DMS53 treated with DMSO at 0.1 percent for 48 hours (cell line): ENCODE results near the gene RDH13.
A peak's percentile ranks its signal among the peaks of the same experiment; 100 is the strongest.
"Not testable (repeated sequence)": the region's sequence is repeated elsewhere in the genome, so short reads cannot be mapped to it uniquely, and the experiment has no call there.

ENCODE experiments used
- DNase-seq: peaks from one replicate; lab custom pipeline; 2025; ENCODE audit not compliant: unreplicated experiment; lab: John Stamatoyannopoulos, UW

Gene RDH13

GRCh38 chr19:55062735-55063491 lies at the start of gene RDH13:
RDH13 (minus strand) TSS chr19:55063148; CDS start chr19:55063032, 116 bp downstream.
- peak; percentile 89 for DNase-seq

- DNase-seq = no peak
Observed at GRCh38 chr19:55112246-55112776, 49.4 kb upstream of the RDH13 start.

- DNase-seq = no peak
Observed at GRCh38 chr19:55111238-55111831, 48.4 kb upstream of the RDH13 start.

- no peak for DNase-seq
Observed at GRCh38 chr19:55109527-55110291, 46.8 kb upstream of the RDH13 start.

- DNase-seq = not testable (repeated sequence)
Observed at GRCh38 chr19:55107252-55107651, 44.3 kb upstream of the RDH13 start.

GRCh38 chr19:55106591-55106990 lies 43.6 kb upstream of the RDH13 start:
- no peak for DNase-seq

GRCh38 chr19:55105237-55105636 lies 42.3 kb upstream of the RDH13 start:
- no peak for DNase-seq

GRCh38 chr19:55103190-55103589 lies 40.2 kb upstream of the RDH13 start:
- DNase-seq = no peak

- no peak for DNase-seq
Observed at GRCh38 chr19:55101261-55101660, 38.3 kb upstream of the RDH13 start.

- DNase-seq = no peak
Observed at GRCh38 chr19:55099557-55100506, 36.9 kb upstream of the RDH13 start.

- DNase-seq = no peak
Observed at GRCh38 chr19:55098716-55099556, 36.0 kb upstream of the RDH13 start.

GRCh38 chr19:55097864-55098715 lies 35.1 kb upstream of the RDH13 start:
- no peak for DNase-seq

- no peak for DNase-seq
Observed at GRCh38 chr19:55096061-55096701, 33.2 kb upstream of the RDH13 start.

GRCh38 chr19:55095260-55096060 lies 32.5 kb upstream of the RDH13 start:
- DNase-seq = no peak

- no peak for DNase-seq
Observed at GRCh38 chr19:55094456-55095259, 31.7 kb upstream of the RDH13 start.

GRCh38 chr19:55092423-55093318 lies 29.7 kb upstream of the RDH13 start:
- DNase-seq = no peak
